Activated CD4-positive, alpha-beta memory T cell treated with anti-CD3 and anti-CD28 coated beads for 36 hours (primary cell): ENCODE measurements around the gene SH3GL3. TPM values are rescaled to one million over a fixed set of nuclear protein-coding genes. Genes with fewer than 3 reads are reported as not detected.

Source experiments
- CTCF ChIA-PET: fragments of 350-600 bp; sonication (Branson Sonifier 250); formaldehyde crosslinking; loops from one replicate; lab custom pipeline; 2021; ENCODE audit warnings: antibody characterized with exemption, inconsistent platforms; lab: Charles Lee
- POLR2A ChIA-PET: fragments of 350-600 bp; sonication (Branson Sonifier 250); formaldehyde crosslinking; loops from one replicate; lab custom pipeline; 2021; ENCODE audit warnings: antibody characterized with exemption; lab: Charles Lee
- DNase-seq: peaks from one replicate; pipeline ENCODE4 v3.0.0-alpha.2; 2020
- H3K27ac Mint-ChIP-seq: one replicate; pipeline ENCODE4 v1.8.0; 2021; ENCODE audit warnings: mixed read lengths
- H3K27me3 Mint-ChIP-seq: one replicate; pipeline ENCODE4 v1.8.0; 2021; ENCODE audit warnings: mixed read lengths
- H3K36me3 Mint-ChIP-seq: one replicate; pipeline ENCODE4 v1.8.0; 2021; ENCODE audit warnings: mixed read lengths
- H3K4me1 Mint-ChIP-seq: one replicate; pipeline ENCODE4 v1.8.0; 2021; ENCODE audit warnings: low read depth, mixed read lengths
- H3K4me3 Mint-ChIP-seq: one replicate; pipeline ENCODE4 v1.8.0; 2021; ENCODE audit warnings: mild to moderate bottlenecking, mixed read lengths
- H3K9me3 Mint-ChIP-seq: one replicate; pipeline ENCODE4 v1.8.0; 2021; ENCODE audit warnings: mixed read lengths
- intact Hi-C: fragments of 100-400 bp; cut with micrococcal nuclease; formaldehyde crosslinking; loops from one replicate; pipeline ENCODE4 v1.15.1; 2023
- total RNA-seq, 2 experiments: library from RNA; stranded (reverse); gene quantifications; one replicate each; pipeline ENCODE4 v1.2.3, GENCODE V29; 2021

The SH3GL3 gene
- total RNA-seq, 2 experiments from 2014 or later = not detected

- POLR2A ChIA-PET = no interaction called here
- DNase-seq = no peak
- H3K4me1 Mint-ChIP-seq = no peaks in the 10 kb centered on the region
- H3K9me3 Mint-ChIP-seq = no peaks in the 10 kb centered on the region
- no peak overlapping the region for H3K4me3 Mint-ChIP-seq
- CTCF ChIA-PET = interaction anchor here (1.1 to 1.7 kb wide), 4 partner anchors 13 to 309 kb away, joined by 3 to 12 read pairs (median 4); no protein-coding TSS in a partner anchor
- H3K27ac Mint-ChIP-seq = no peak overlapping the region
- intact Hi-C loops = no loop called here
- no peaks in the 10 kb centered on the region for H3K36me3 Mint-ChIP-seq
- peaks cover 10% of the 10 kb centered on the region for H3K27me3 Mint-ChIP-seq
These were observed 111.0 kb downstream of the SH3GL3 start for GRCh38 chr15:83558146-83558545.

GRCh38 chr15:83559310-83559966 is 112.3 kb downstream of the SH3GL3 start:
- ChIA-PET CTCF (interaction anchor here (0.6 to 5.8 kb wide), 14 partner anchors 9 to 749 kb away, joined by 3 to 48 read pairs (median 3); partner anchors contain the start of gene SH3GL3), POLR2A (no interaction called here)
- H3K9me3 Mint-ChIP-seq = no peaks in the 10 kb centered on the region
- peaks cover 10% of the 10 kb centered on the region for H3K27me3 Mint-ChIP-seq
- no peak overlapping the region for H3K27ac Mint-ChIP-seq
- H3K4me1 Mint-ChIP-seq = no peaks in the 10 kb centered on the region
- DNase-seq = peak; percentile 57
- no peak overlapping the region for H3K4me3 Mint-ChIP-seq
- no peaks in the 10 kb centered on the region for H3K36me3 Mint-ChIP-seq
- intact Hi-C loops = loop anchor here (1.0 kb wide), 1 partner anchor 121 kb away; no protein-coding TSS in a partner anchor

GRCh38 chr15:83561661-83562060 is 114.5 kb downstream of the SH3GL3 start:
- intact Hi-C loops = no loop called here
- Mint-ChIP-seq H3K36me3 (no peaks in the 10 kb centered on the region), H3K27ac (no peak overlapping the region), H3K4me1 (no peaks in the 10 kb centered on the region), H3K9me3 (no peaks in the 10 kb centered on the region), H3K4me3 (no peak overlapping the region), H3K27me3 (peaks cover 11% of the 10 kb centered on the region)
- DNase-seq = no peak
- POLR2A ChIA-PET = no interaction called here
- CTCF ChIA-PET = interaction anchor here (0.9 to 5.8 kb wide), 5 partner anchors 111 to 313 kb away, joined by 3 to 48 read pairs (median 3); partner anchors contain the start of gene SH3GL3

GRCh38 chr15:83565138-83565537 is 118.0 kb downstream of the SH3GL3 start:
- intact Hi-C loops = loop anchor here (5.0 kb wide), 1 partner anchor 472 kb away; no protein-coding TSS in a partner anchor
- Mint-ChIP-seq H3K27ac (no peak overlapping the region), H3K27me3 (peaks cover 3% of the 10 kb centered on the region), H3K9me3 (no peaks in the 10 kb centered on the region), H3K4me3 (no peak overlapping the region), H3K4me1 (no peaks in the 10 kb centered on the region), H3K36me3 (no peaks in the 10 kb centered on the region)
- ChIA-PET POLR2A (no interaction called here), CTCF (interaction anchor here (0.5 to 1.8 kb wide), 13 partner anchors 9 to 527 kb away, joined by 3 to 11 read pairs (median 4); no protein-coding TSS in a partner anchor)
- no peak for DNase-seq

GRCh38 chr15:83565553-83566159 is 118.5 kb downstream of the SH3GL3 start:
- no peaks in the 10 kb centered on the region for H3K36me3 Mint-ChIP-seq
- H3K27me3 Mint-ChIP-seq = peaks cover 3% of the 10 kb centered on the region
- H3K27ac Mint-ChIP-seq = no peak overlapping the region
- DNase-seq = no peak
- no peaks in the 10 kb centered on the region for H3K9me3 Mint-ChIP-seq
- intact Hi-C loops = loop anchor here (5.0 kb wide), 1 partner anchor 472 kb away; no protein-coding TSS in a partner anchor
- no peaks in the 10 kb centered on the region for H3K4me1 Mint-ChIP-seq
- CTCF ChIA-PET = interaction anchor here (0.6 to 1.8 kb wide), 13 partner anchors 9 to 458 kb away, joined by 3 to 11 read pairs (median 4); no protein-coding TSS in a partner anchor
- POLR2A ChIA-PET = interaction anchor here (0.6 kb wide), 1 partner anchor 260 kb away, joined by 4 read pairs; no protein-coding TSS in a partner anchor
- H3K4me3 Mint-ChIP-seq = no peak overlapping the region

GRCh38 chr15:83567318-83567717 is 120.2 kb downstream of the SH3GL3 start:
- intact Hi-C loops = loop anchor here (5.0 kb wide), 1 partner anchor 470 kb away; no protein-coding TSS in a partner anchor
- peaks cover 3% of the 10 kb centered on the region for H3K27me3 Mint-ChIP-seq
- no peaks in the 10 kb centered on the region for H3K4me1 Mint-ChIP-seq
- DNase-seq = no peak
- H3K36me3 Mint-ChIP-seq = no peaks in the 10 kb centered on the region
- no peak overlapping the region for H3K27ac Mint-ChIP-seq
- no peak overlapping the region for H3K4me3 Mint-ChIP-seq
- H3K9me3 Mint-ChIP-seq = no peaks in the 10 kb centered on the region
- ChIA-PET CTCF (interaction anchor here (1.1 to 1.2 kb wide), 2 partner anchors 8 to 319 kb away, joined by 3 read pairs; no protein-coding TSS in a partner anchor), POLR2A (no interaction called here)

GRCh38 chr15:83569341-83569740 is 122.2 kb downstream of the SH3GL3 start:
- Mint-ChIP-seq H3K27ac (no peak overlapping the region), H3K9me3 (no peaks in the 10 kb centered on the region), H3K4me3 (no peak overlapping the region), H3K4me1 (no peaks in the 10 kb centered on the region), H3K36me3 (no peaks in the 10 kb centered on the region), H3K27me3 (peaks cover 3% of the 10 kb centered on the region)
- ChIA-PET CTCF (no interaction called here), POLR2A (no interaction called here)
- no peak for DNase-seq
- intact Hi-C loops = loop anchor here (5.0 kb wide), 1 partner anchor 468 kb away; no protein-coding TSS in a partner anchor

GRCh38 chr15:83570756-83571155 is 123.6 kb downstream of the SH3GL3 start:
- H3K4me1 Mint-ChIP-seq = no peaks in the 10 kb centered on the region
- no peaks in the 10 kb centered on the region for H3K9me3 Mint-ChIP-seq
- H3K27me3 Mint-ChIP-seq = peaks cover 5% of the 10 kb centered on the region
- H3K4me3 Mint-ChIP-seq = no peak overlapping the region
- intact Hi-C loops = no loop called here
- H3K36me3 Mint-ChIP-seq = no peaks in the 10 kb centered on the region
- POLR2A ChIA-PET = no interaction called here
- no peak for DNase-seq
- CTCF ChIA-PET = interaction anchor here (1.0 to 1.2 kb wide), 2 partner anchors 12 to 35 kb away, joined by 3 to 4 read pairs; no protein-coding TSS in a partner anchor
- no peak overlapping the region for H3K27ac Mint-ChIP-seq

GRCh38 chr15:83571820-83572707 is 124.9 kb downstream of the SH3GL3 start:
- H3K9me3 Mint-ChIP-seq = no peaks in the 10 kb centered on the region

GRCh38 chr15:83574345-83574744 is 127.2 kb downstream of the SH3GL3 start:
- intact Hi-C loops = loop anchor here (2.0 kb wide), 1 partner anchor 50 kb away; no protein-coding TSS in a partner anchor
- no peak overlapping the region for H3K4me3 Mint-ChIP-seq
- DNase-seq = no peak
- ChIA-PET POLR2A (no interaction called here), CTCF (interaction anchor here (0.7 to 1.8 kb wide), 3 partner anchors 9 to 326 kb away, joined by 3 to 7 read pairs (median 3); no protein-coding TSS in a partner anchor)
- peaks cover 2% of the 10 kb centered on the region for H3K27me3 Mint-ChIP-seq
- H3K36me3 Mint-ChIP-seq = no peaks in the 10 kb centered on the region
- no peak overlapping the region for H3K27ac Mint-ChIP-seq
- no peaks in the 10 kb centered on the region for H3K9me3 Mint-ChIP-seq
- no peaks in the 10 kb centered on the region for H3K4me1 Mint-ChIP-seq

More at GRCh38 chr15:83571820-83572707, 124.9 kb downstream of the SH3GL3 start:
- Mint-ChIP-seq H3K4me1 (no peaks in the 10 kb centered on the region), H3K27ac (no peak overlapping the region), H3K36me3 (no peaks in the 10 kb centered on the region), H3K27me3 (peaks cover 2% of the 10 kb centered on the region), H3K4me3 (no peak overlapping the region)
- DNase-seq = no peak
- intact Hi-C loops = no loop called here
- ChIA-PET POLR2A (no interaction called here), CTCF (interaction anchor here (1.0 to 1.6 kb wide), 6 partner anchors 9 to 323 kb away, joined by 3 to 4 read pairs (median 4); no protein-coding TSS in a partner anchor)

- intact Hi-C loops = no loop called here
These were observed 131.6 kb downstream of the SH3GL3 start for GRCh38 chr15:83578691-83579090.

More at GRCh38 chr15:83578691-83579090, 131.6 kb downstream of the SH3GL3 start:
- CTCF ChIA-PET = no interaction called here
- H3K9me3 Mint-ChIP-seq = no peaks in the 10 kb centered on the region
- no peaks in the 10 kb centered on the region for H3K4me1 Mint-ChIP-seq
- no peak overlapping the region for H3K4me3 Mint-ChIP-seq
- peaks cover 2% of the 10 kb centered on the region for H3K27me3 Mint-ChIP-seq
- POLR2A ChIA-PET = no interaction called here
- H3K27ac Mint-ChIP-seq = no peak overlapping the region
- DNase-seq = no peak
- no peaks in the 10 kb centered on the region for H3K36me3 Mint-ChIP-seq
